Left ventricle myocardium inferior (tissue), 1 donor: Measurements from ENCODE around the gene GABBR2. TPM values are rescaled to one million over a fixed set of nuclear protein-coding genes. Genes with fewer than 3 reads are reported as not detected.

Source experiments
- DNase-seq: peaks from one replicate; pipeline ENCODE4 v3.0.0-alpha.2; 2020
- H3K27ac ChIP-seq: fragments of 200-600 bp; replicated peaks from 2 replicates; pipeline ENCODE4 v1.8.0; 2021
- H3K27me3 ChIP-seq: fragments of 200-600 bp; 2 replicates; pipeline ENCODE4 v1.8.0; 2021; ENCODE audit warnings: low read depth
- H3K36me3 ChIP-seq: fragments of 200-600 bp; 2 replicates; pipeline ENCODE4 v1.8.0; 2021
- H3K4me1 ChIP-seq: fragments of 200-600 bp; 2 replicates; pipeline ENCODE4 v1.8.0; 2021
- H3K4me3 ChIP-seq: fragments of 200-600 bp; 2 replicates; pipeline ENCODE4 v1.8.0; 2021; ENCODE audit warnings: mild to moderate bottlenecking, moderate library complexity
- H3K9me3 ChIP-seq: fragments of 200-600 bp; replicated peaks from 2 replicates; pipeline ENCODE4 v1.8.0; 2021
- CTCF ChIP-seq: fragments of 200-600 bp; IDR thresholded peaks from 2 replicates; pipeline ENCODE4 v1.8.0; 2021; ENCODE audit warnings: antibody characterized with exemption, mild to moderate bottlenecking, borderline replicate concordance
- intact Hi-C: fragments of 100-400 bp; cut with micrococcal nuclease; formaldehyde crosslinking; loops from one replicate; pipeline ENCODE4 v1.11.0; 2022
- total RNA-seq: library from RNA; stranded (reverse); fragmentation: NEBNext Ultra II Directional; extraction: Animal tissue kit (Norgen Biotek cat#: 25700); gene quantifications from one replicate; pipeline ENCODE4 v1.2.1, GENCODE V29; 2021
- donor health status: DM: no; HTN: yes; CAD: no; lungs with severe emphysema.

GABBR2 gene
- total RNA-seq, 1 donor from 2014 or later = 1.1 TPM

- H3K36me3 ChIP-seq = no peaks in the 10 kb centered on the region
- no peak for TF ChIP-seq CTCF
- peaks cover 45% of the 10 kb centered on the region for H3K27me3 ChIP-seq
- H3K9me3 ChIP-seq = peaks cover 2% of the 10 kb centered on the region
- intact Hi-C loops = no loop called here
- H3K4me1 ChIP-seq = no peaks in the 10 kb centered on the region
- H3K4me3 ChIP-seq = no peak overlapping the region
- DNase-seq = no peak
- no peak overlapping the region for H3K27ac ChIP-seq
Measured at GRCh38 chr9:98345011-98345410, 363.7 kb downstream of the GABBR2 start.

GRCh38 chr9:98344581-98344980, 364.2 kb downstream of the GABBR2 start:
- peaks cover 4% of the 10 kb centered on the region for H3K9me3 ChIP-seq
- no peak for TF ChIP-seq CTCF
- no peak for DNase-seq
- H3K4me3 ChIP-seq = no peak overlapping the region
- peaks cover 45% of the 10 kb centered on the region for H3K27me3 ChIP-seq
- H3K36me3 ChIP-seq = no peaks in the 10 kb centered on the region
- no peak overlapping the region for H3K27ac ChIP-seq
- intact Hi-C loops = no loop called here
- no peaks in the 10 kb centered on the region for H3K4me1 ChIP-seq

- Histone ChIP-seq H3K36me3 (no peaks in the 10 kb centered on the region), H3K9me3 (peaks cover 12% of the 10 kb centered on the region), H3K27me3 (peaks cover 36% of the 10 kb centered on the region), H3K27ac (no peak overlapping the region), H3K4me1 (no peaks in the 10 kb centered on the region), H3K4me3 (no peak overlapping the region)
- DNase-seq = no peak
- no peak for TF ChIP-seq CTCF
- intact Hi-C loops = no loop called here
Measured at GRCh38 chr9:98342820-98343210, 365.9 kb downstream of the GABBR2 start.

GRCh38 chr9:98342098-98342819, 366.5 kb downstream of the GABBR2 start:
- Histone ChIP-seq H3K27ac (no peak overlapping the region), H3K9me3 (peaks cover 18% of the 10 kb centered on the region), H3K4me3 (no peak overlapping the region), H3K36me3 (no peaks in the 10 kb centered on the region), H3K27me3 (peaks cover 34% of the 10 kb centered on the region), H3K4me1 (no peaks in the 10 kb centered on the region)
- TF ChIP-seq CTCF = no peak
- DNase-seq = no peak
- intact Hi-C loops = no loop called here

- Histone ChIP-seq H3K4me3 (no peak overlapping the region), H3K4me1 (no peaks in the 10 kb centered on the region), H3K27ac (no peak overlapping the region), H3K36me3 (no peaks in the 10 kb centered on the region), H3K9me3 (peaks cover 22% of the 10 kb centered on the region), H3K27me3 (peaks cover 27% of the 10 kb centered on the region)
- no peak for TF ChIP-seq CTCF
- intact Hi-C loops = no loop called here
- DNase-seq = no peak
Measured at GRCh38 chr9:98341157-98342097, 367.3 kb downstream of the GABBR2 start.
